NCI-H2107 treated with DMSO at 0.1 percent for 48 hours (cell line): ENCODE results near the gene TMPO.
A peak's percentile ranks its signal among the peaks of the same experiment; 100 is the strongest.
"Not testable (repeated sequence)": the region's sequence is repeated elsewhere in the genome, so short reads cannot be mapped to it uniquely, and the experiment has no call there.

ENCODE experiments used
- DNase-seq: peaks from one replicate; lab custom pipeline; 2025; ENCODE audit not compliant: unreplicated experiment; lab: John Stamatoyannopoulos, UW

The TMPO gene

DNA sequence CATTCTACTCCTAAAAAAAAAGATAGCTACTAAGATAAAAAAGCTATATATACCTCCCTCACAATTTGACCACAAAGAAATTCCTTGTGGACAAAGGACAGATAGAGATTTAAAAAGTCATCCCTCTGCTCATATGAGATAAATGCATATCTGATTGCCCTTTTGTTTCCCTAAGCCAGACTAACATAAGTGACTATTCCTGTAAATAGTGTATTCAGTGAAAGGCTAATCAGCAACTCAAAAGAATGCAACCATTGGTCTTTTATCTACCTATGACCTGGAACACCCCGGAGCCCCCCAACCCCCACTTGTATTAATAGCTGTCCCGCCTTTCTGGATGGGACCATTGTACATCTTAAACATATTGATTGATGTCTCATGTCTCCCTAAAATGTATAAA lies 6.3 kb upstream of the TMPO start:
- no peak for DNase-seq

DNA sequence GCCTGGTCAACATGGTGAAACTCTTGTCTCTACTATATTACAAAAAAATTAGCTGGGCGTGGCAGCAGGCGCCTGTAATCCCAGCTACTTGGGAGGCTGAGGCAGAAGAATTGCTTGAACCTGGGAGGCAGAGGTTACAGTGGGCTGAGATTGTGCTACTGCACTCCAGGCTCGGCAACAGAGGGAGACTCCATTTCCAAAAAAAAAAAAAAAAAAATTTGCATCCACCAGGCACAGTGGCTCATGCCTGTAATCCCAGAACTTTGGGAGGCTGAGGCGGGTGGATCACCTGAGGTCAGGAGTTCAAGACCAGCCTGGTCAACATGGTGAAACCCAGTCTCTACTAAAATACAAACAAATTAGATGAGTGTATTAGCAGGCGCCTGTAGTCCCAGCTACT lies 3.6 kb upstream of the TMPO start:
- not testable (repeated sequence) for DNase-seq

DNA sequence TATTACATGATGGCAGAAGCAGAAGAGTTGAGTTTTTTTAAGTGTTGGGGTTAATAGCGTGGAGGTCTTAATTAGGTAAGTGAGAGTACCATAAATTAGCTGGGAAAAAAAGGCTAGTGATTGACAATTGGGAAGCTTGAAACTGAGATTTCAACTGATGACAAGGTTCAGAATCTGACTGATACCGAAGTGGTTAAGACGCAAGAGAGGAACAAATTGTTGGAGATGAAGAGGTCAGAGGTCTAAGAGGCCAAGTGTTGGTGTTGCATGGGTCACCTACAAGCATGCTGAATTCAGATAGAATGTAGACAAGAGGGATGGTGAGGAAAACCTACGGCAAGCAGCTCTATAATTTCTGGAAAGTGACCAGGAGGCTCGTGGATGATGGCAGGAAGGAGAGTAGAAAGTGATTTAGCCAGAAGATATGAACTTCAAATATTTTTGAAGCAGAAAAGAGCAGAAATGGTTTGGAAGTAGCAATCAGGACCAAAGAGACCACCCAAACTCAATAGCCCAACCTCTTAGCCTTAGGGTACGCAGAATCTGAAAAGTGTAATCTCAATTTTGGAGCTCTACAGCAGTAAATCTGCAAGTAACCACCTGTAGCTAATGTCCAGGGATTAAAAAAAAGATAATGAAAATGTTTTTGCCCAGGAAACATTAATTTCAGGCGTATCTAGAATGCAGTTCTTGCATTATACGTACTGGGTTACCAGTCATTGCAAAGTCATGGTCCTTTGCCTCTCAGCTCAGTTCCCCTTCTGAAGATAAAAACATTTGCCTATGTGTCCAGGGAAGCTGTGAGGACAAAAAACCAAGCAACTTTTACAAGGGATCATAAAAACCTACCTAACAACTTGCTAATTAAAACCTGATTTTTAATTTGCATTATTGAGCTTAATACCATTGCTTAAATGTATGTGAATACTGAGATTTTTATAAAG lies 1.7 kb upstream of the TMPO start:
- DNase-seq = no peak

DNA sequence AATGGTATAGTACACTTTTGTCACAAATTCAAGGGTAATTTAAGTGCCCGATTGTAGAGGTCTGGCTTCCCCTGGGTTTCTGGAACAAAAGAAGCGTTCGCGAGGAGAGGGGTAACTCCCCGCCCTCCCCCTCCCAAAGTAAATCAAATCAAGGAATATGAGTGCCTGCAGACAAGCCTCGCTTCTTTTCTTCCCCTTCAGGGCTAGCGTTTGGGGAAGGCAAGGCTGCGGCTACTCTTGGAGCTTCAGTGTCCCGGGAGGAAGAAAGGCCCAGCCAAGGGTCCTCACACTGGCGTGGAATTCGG lies 456 bp upstream of the TMPO start:
- no peak for DNase-seq

DNA sequence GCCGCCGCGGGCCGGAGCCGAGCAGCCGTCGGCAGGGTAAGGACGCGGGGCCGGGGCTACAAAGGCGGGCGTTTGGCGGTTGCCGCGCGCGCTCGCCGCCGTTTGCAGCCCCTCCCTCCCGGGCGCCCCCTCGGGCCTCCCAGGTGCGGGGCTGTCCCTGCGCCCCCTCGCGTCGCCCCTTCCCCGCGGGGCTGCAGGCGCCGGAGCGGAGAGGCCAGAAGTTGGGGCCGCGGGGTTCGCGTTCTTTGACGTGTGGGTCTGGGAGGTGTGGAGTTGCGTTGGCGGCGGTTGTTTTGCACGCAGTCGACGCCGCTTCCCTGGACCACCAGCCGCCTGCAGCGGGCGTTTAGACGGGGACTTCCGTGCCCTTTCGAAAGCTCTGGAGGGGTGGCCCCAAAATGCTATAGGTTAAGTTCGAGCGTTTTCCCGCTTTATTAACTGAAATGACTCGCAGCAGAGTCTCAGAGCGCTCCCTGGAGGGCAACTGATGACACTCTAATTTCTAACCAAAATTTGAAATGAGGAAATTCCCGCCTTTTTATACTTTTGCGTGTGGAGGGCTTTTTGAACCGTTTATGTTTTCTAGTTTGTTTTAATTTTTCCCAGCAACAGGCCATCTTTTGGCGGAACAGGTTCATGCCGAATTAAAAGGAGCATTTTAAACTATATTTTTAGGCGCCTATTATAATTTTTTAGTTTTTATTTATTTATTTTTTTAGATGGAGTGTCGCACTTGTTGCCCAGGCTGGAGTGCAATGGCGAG lies 902 bp downstream of the TMPO start:
- DNase-seq = peak; percentile 85

DNA sequence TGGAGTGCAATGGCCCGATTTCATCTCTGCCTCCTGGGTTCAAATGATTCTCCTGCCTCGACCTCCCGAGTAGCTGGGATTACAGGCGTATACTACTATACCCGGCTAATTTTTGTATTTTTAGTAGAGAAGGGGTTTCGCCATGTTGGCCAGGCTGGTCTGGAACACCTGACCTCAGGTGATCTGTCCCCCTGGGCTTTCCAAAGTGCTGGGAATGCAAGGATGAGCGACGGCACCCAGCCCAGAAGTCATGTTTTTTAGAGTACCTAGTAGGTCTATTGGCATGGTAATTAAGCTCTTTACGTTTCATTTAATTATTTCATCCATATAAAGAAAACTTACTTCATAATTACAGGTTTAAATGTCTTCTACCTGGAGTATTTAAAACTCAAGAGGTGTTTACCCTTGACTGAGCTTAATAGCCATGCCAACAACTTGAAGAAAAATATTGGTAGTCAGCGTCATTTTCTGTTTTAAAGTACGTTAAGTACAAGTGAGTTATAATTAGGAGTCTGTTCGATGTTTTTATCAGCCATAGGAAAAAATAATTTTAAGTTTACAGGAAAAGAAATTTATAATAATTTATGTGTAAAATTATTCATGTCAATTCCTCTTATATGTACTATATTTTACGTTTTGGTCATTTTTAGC lies 4.0 kb downstream of the TMPO start:
- no peak for DNase-seq

DNA sequence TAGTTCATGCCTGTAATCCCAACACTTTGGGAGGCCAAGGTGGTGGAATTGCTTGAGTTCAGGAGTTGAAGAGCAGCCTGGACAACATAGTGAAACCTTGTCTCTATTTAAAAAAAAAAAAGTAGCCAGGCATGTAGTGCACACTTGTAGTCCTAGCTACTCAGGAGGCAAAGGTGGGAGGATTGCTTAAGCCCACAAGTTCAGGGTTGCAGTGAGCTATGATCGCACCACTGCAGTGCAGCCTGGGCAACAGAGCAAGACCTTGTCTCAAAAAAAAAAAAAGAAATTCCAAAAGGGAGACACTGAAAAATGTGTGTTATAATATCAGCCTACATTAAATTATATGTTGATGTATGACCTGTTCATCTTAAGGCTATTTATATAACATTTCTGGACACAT lies 14.7 kb downstream of the TMPO start:
- no peak for DNase-seq

DNA sequence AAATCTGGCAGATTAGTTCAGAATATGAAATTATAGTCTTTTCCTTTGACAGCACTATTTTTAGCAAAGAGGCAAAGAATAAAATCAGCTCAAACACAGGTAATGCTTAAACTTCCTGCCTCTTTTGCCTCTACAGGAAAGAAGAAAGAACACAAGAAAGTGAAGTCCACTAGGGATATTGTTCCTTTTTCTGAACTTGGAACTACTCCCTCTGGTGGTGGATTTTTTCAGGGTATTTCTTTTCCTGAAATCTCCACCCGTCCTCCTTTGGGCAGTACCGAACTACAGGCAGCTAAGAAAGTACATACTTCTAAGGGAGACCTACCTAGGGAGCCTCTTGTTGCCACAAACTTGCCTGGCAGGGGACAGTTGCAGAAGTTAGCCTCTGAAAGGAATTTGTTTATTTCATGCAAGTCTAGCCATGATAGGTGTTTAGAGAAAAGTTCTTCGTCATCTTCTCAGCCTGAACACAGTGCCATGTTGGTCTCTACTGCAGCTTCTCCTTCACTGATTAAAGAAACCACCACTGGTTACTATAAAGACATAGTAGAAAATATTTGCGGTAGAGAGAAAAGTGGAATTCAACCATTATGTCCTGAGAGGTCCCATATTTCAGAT lies 17.4 kb downstream of the TMPO start:
- DNase-seq = peak; percentile 58

DNA sequence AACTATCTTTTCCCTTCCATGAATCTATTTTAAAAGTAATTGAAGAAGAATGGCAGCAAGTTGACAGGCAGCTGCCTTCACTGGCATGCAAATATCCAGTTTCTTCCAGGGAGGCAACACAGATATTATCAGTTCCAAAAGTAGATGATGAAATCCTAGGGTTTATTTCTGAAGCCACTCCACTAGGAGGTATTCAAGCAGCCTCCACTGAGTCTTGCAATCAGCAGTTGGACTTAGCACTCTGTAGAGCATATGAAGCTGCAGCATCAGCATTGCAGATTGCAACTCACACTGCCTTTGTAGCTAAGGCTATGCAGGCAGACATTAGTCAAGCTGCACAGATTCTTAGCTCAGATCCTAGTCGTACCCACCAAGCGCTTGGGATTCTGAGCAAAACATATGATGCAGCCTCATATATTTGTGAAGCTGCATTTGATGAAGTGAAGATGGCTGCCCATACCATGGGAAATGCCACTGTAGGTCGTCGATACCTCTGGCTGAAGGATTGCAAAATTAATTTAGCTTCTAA lies 18.4 kb downstream of the TMPO start:
- no peak for DNase-seq

DNA sequence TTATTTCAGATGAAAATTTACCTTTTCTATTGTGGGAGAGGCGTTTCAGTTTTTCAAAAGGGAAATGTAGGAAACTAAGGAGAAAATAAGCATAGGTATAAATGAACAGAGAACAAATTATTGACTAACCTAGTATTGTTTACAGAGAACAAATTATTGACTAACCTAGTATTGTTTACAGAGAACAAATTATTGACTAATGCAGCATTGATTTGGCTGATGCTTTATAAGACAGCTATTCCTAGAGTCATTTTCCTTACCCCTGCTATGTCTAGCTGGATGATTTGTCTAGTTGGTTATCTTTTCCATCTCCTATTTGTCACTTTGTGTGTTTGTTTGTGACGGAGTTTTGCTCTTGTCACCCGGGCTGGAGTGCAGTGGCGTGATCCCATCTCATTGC lies 22.6 kb downstream of the TMPO start:
- no peak for DNase-seq

DNA sequence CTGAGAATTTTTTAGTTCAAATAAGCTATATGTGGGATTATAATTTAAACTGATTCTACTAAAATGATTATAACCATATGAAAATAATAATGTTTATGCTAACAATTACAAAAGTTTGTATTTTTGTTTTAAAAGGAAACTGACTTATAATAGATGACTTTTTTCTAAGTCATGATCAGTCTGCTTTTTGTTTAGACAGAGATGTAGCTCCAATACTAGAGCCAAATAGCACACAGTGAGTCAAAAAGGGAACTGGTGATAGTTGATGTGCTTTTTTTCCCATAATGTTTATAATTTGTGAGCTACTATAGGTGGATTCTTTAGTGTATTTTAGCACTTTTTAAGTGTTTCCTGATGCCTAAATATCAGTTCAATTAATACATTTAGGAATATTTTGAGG lies 28.3 kb downstream of the TMPO start:
- DNase-seq = no peak

DNA sequence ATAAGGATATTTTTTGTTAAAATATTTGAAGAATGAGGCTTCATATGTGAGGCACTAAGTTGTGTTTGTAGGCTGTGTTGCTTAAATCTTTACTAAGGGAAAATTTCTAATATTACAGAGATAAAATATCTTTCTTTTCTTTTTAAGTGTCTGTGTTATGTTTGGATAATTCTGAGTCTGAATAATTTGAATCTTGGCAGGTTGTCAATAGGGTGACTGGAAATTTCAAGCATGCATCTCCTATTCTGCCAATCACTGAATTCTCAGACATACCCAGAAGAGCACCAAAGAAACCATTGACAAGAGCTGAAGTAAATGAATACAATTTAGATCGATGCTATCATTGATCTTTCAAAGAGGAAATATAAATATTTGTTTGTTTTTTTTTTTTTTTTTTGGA lies 29.4 kb downstream of the TMPO start:
- DNase-seq = no peak

DNA sequence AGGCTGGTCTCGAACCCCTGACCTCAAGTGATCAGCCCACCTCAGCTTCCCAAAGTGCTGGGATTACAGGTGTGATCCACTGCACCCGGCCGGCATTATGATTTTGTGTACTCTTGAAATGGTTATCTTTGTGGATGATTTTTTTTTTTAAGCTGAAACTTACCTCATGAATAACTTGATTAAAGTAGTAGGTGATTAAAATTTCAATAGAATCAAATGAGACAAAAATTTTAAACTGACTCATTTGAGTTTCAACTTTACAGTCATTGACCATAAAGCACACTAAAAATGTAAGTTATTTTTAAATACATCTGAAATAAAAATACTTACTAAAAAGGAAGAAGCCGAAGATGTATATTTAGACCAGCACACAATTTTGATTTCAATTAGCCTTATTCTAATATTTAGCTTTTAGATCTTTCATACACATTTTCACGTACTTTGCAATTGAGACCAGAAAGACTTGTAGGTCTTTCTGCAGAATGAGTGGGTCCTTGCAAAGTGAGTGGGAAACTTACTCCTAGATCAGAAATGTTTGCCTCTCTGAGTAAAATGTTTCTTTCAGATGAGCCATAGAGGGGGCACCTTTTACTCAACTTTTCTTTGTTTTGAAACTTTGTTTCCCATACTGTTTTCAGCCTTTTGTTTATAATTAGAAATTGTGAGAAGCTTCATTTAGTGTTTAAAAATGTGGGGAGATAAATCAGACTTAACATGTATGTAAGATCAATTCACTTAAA lies 34.2 kb downstream of the TMPO start:
- no peak for DNase-seq

DNA sequence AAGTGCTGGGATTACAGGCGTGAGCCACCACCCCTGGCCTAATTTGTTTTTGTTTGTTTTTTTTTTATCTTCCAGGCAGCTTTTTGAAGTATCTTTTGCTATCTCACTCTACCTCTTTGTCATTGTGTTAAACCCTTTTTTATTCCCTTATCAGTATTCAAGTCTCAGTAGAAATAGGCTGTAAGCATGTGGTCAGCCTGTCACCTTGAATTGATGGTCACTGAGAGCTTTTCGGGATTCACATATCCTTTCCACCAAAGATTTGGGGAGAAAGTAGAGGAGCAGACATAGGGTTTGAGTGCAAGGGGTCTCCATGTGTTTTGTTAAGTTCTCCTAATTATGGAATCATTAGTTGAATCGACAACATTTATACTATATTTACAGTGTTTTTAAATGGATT lies 36.4 kb downstream of the TMPO start:
- DNase-seq = no peak

DNA sequence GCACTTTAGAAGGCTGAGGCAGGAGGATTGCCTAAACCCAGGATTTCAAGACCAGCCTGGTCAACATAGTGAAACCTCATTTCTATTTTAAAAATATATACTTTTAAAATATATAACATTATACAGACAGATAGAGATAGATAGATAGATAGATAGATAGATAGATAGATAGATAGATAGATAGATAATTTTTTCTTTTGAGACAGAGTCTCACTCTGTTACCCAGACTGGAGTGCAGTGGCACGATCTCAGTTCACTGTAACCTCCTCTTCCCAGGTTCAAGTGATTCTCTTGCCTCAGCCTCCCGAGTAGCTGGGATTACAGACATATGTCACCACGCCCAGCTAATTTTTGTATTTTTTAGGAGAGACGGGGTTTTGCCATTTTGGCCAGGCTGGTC lies 42.7 kb downstream of the TMPO start:
- not testable (repeated sequence) for DNase-seq

DNA sequence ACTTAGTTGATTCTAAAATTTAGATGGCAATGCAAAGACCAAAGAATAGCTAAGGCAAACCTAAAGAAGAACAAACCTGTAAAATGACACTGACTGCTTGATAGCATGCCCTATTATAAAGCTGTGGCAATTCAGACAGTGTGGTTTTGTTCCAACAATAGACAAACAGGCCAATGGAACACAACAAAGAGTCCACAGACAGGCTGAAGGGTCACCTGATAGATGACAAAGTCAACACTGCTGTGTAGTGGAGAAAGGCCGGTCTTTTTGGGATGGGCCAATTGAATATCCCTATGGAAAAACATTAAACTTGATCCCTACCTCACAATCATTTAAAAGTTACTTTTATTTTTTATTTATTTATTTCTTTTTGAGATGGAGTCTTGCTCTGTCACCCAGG lies 44.3 kb downstream of the TMPO start:
- DNase-seq = peak; percentile 71

DNA sequence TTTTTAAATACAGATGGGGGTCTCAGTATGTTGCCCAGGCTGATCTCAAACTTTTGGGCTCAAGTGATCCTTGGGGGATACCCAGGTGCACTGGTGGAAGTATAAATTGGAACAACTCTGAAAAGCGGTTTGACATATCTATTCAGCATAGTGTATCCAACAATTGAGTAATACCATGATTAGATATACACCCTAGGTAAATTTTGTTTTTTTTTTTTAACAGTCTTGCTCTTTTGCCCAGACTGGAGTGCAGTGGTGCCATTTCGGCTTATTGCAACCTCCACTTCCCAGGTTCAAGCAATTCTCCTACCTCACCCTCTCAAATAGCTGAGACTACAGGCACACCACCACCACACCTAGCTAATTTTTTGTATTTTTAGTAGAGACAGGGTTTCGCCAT lies 46.5 kb downstream of the TMPO start:
- no peak for DNase-seq

DNA sequence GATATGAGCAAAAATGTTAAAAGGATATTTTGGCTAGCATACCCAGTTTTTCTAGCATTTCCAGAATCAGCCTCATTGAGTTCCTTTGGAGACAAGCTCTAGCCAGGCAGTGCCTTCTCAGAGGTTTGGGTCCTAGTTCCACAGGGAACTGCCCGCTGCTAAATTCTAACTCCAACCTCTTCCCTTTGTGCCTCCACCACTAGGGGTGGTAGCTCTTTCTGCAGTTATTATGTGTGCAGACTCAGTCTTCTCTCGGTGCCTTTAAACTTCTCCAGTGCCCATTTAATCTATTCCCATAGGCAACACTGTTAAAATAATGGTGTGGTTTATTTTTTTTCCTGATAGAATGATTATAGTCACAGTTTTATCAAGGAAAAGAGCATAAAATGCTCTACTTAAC lies 56.6 kb downstream of the TMPO start:
- no peak for DNase-seq

DNA sequence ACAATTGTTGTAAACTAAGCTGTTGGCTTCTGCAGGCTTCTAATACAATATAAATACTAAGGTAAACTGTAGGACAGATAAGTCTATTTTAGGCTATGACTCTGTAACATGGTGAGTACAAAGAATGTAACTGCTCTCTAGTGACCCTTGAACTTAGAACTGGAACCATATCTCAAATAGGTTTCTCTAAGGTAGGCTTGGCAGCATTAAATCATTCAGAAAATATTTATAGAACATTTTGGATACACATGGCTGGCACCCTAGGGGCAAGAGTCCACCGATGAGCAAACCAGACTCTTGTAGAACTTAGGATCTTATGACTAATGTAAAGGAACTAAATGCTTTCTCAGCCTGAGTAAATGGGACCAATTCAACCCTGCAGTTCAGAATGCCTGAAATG lies 58.7 kb downstream of the TMPO start:
- no peak for DNase-seq

DNA sequence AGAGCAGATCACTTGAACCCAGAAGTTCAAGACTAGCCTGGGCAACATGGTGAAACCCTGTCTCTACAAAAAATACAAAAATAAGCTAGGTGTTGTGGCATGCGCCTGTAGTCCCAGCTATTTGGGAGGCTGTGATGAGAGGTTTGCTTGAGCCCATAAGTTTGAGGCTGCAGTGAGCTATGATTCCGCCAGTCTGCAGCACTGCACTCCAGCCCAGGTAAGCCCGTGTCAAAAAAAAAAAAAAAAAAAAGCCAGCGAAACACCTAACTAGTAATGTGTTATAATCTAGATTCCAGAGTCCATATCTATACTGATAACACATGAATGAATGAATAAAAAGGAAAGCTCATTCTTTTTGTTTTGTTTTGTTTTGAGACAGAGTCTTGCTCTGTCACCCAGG lies 59.6 kb downstream of the TMPO start:
- no peak for DNase-seq

DNA sequence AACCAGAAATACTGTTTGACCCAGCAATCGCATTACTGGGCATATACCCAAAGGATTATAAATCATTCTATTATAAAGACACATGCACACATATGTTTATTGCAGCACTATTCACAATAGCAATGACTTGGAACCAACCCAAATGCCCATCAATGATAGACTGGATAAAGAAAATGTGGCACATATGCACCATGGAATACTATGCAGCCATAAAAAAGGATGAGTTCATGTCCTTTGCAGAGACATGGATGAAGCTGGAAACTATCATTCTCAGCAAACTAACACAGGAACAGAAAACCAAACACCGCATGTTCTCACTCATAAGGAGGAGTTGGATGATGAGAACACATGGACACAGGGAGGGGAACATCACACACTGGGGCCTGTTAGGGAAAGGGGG lies 61.4 kb downstream of the TMPO start:
- not testable (repeated sequence) for DNase-seq
